Skeletal muscle satellite cell (primary cell): Measurements from ENCODE around the gene PSMD11.
A peak's percentile ranks its signal among the peaks of the same experiment; 100 is the strongest.
"Not testable (repeated sequence)": the region's sequence is repeated elsewhere in the genome, so short reads cannot be mapped to it uniquely, and the experiment has no call there.

ENCODE experiments used
- H3K27me3 ChIP-seq: 2 replicates; pipeline ENCODE4 v1.7.0; 2013; ENCODE audit warnings: low read length; ENCODE audit not compliant: control insufficient read depth, insufficient read depth
- H3K36me3 ChIP-seq: 2 replicates; pipeline ENCODE4 v1.7.0; 2013; ENCODE audit warnings: mild to moderate bottlenecking, control low read depth, low read length; ENCODE audit not compliant: insufficient read depth
- H3K4me1 ChIP-seq: 2 replicates; pipeline ENCODE4 v1.7.0; 2013; ENCODE audit warnings: low read length; ENCODE audit not compliant: control insufficient read depth, insufficient read depth
- H3K4me2 ChIP-seq: 2 replicates; pipeline ENCODE4 v1.7.0; 2013; ENCODE audit warnings: mild to moderate bottlenecking, low read length
- H3K4me3 ChIP-seq: 2 replicates; pipeline ENCODE4 v1.7.0; 2013; ENCODE audit warnings: low read length
- H3K9ac ChIP-seq: 2 replicates; pipeline ENCODE4 v1.7.0; 2013; ENCODE audit warnings: mild to moderate bottlenecking, low read depth, low read length, moderate library complexity
- H3K9me3 ChIP-seq: replicated peaks from 2 replicates; pipeline ENCODE4 v1.7.0; 2013; ENCODE audit warnings: mild to moderate bottlenecking, control low read depth, low read length

The PSMD11 gene

GRCh38 chr17:32446949-32447348 lies 2.6 kb downstream of the PSMD11 start:
- H3K27me3 ChIP-seq: peaks cover 2% of the 10 kb centered on the region

GRCh38 chr17:32449963-32450362 lies 5.7 kb downstream of the PSMD11 start:
- Histone ChIP-seq H3K4me3 (no peak overlapping the region), H3K9me3 (no peaks in the 10 kb centered on the region), H3K9ac (no peak overlapping the region), H3K4me1 (peaks cover 25% of the 10 kb centered on the region), H3K4me2 (no peak overlapping the region), H3K36me3 (peaks cover 83% of the 10 kb centered on the region), H3K27me3 (no peaks in the 10 kb centered on the region)

More at GRCh38 chr17:32446949-32447348, 2.6 kb downstream of the PSMD11 start:
- Histone ChIP-seq H3K36me3 (peaks cover 53% of the 10 kb centered on the region), H3K9ac (no peak overlapping the region), H3K9me3 (no peaks in the 10 kb centered on the region), H3K4me1 (peaks cover 23% of the 10 kb centered on the region), H3K4me3 (no peak overlapping the region), H3K4me2 (peak overlapping the region; percentile 88)

GRCh38 chr17:32450379-32450778 lies 6.1 kb downstream of the PSMD11 start:
- H3K9ac ChIP-seq, H3K4me2 ChIP-seq, H3K4me3 ChIP-seq, H3K9me3 ChIP-seq, H3K27me3 ChIP-seq: not testable (repeated sequence)
- peaks cover 87% of the 10 kb centered on the region for H3K36me3 ChIP-seq
- peaks cover 25% of the 10 kb centered on the region for H3K4me1 ChIP-seq

GRCh38 chr17:32451879-32452278 lies 7.6 kb downstream of the PSMD11 start:
- H3K27me3 ChIP-seq: no peaks in the 10 kb centered on the region
- H3K9ac ChIP-seq: no peak overlapping the region
- H3K4me2 ChIP-seq: no peak overlapping the region
- H3K4me1 ChIP-seq: peaks cover 11% of the 10 kb centered on the region
- H3K4me3 ChIP-seq: no peak overlapping the region
- H3K36me3 ChIP-seq: peaks cover 83% of the 10 kb centered on the region
- no peaks in the 10 kb centered on the region for H3K9me3 ChIP-seq

- no peak overlapping the region for H3K4me2 ChIP-seq
- peaks cover 83% of the 10 kb centered on the region for H3K36me3 ChIP-seq
- H3K27me3 ChIP-seq: no peaks in the 10 kb centered on the region
- H3K4me3 ChIP-seq: no peak overlapping the region
- H3K4me1 ChIP-seq: peaks cover 7% of the 10 kb centered on the region
- H3K9me3 ChIP-seq: no peaks in the 10 kb centered on the region
- no peak overlapping the region for H3K9ac ChIP-seq
These were observed 8.0 kb downstream of the PSMD11 start for GRCh38 chr17:32452281-32452680.

GRCh38 chr17:32453370-32453769 lies 9.1 kb downstream of the PSMD11 start:
- H3K9me3 ChIP-seq: no peaks in the 10 kb centered on the region
- H3K27me3 ChIP-seq: no peaks in the 10 kb centered on the region
- H3K4me1 ChIP-seq: peaks cover 6% of the 10 kb centered on the region
- H3K4me3 ChIP-seq: no peak overlapping the region
- peaks cover 82% of the 10 kb centered on the region for H3K36me3 ChIP-seq
- no peak overlapping the region for H3K4me2 ChIP-seq
- H3K9ac ChIP-seq: no peak overlapping the region

GRCh38 chr17:32458371-32458770 lies 14.1 kb downstream of the PSMD11 start:
- H3K9me3 ChIP-seq: no peaks in the 10 kb centered on the region
- no peaks in the 10 kb centered on the region for H3K4me1 ChIP-seq
- no peak overlapping the region for H3K4me3 ChIP-seq
- H3K27me3 ChIP-seq: no peaks in the 10 kb centered on the region
- H3K9ac ChIP-seq: no peak overlapping the region
- no peak overlapping the region for H3K4me2 ChIP-seq
- peaks cover 59% of the 10 kb centered on the region for H3K36me3 ChIP-seq

GRCh38 chr17:32460054-32460453 lies 15.7 kb downstream of the PSMD11 start:
- Histone ChIP-seq H3K4me3 (no peak overlapping the region), H3K4me2 (no peak overlapping the region), H3K9ac (no peak overlapping the region), H3K9me3 (no peaks in the 10 kb centered on the region), H3K36me3 (peaks cover 57% of the 10 kb centered on the region), H3K4me1 (no peaks in the 10 kb centered on the region), H3K27me3 (no peaks in the 10 kb centered on the region)

GRCh38 chr17:32461498-32461852 lies 17.2 kb downstream of the PSMD11 start:
- H3K9ac ChIP-seq: no peak overlapping the region
- H3K4me1 ChIP-seq: no peaks in the 10 kb centered on the region
- H3K36me3 ChIP-seq: peaks cover 56% of the 10 kb centered on the region
- no peaks in the 10 kb centered on the region for H3K27me3 ChIP-seq
- no peak overlapping the region for H3K4me2 ChIP-seq
- H3K4me3 ChIP-seq: no peak overlapping the region
- no peaks in the 10 kb centered on the region for H3K9me3 ChIP-seq

GRCh38 chr17:32461853-32462617 lies 17.7 kb downstream of the PSMD11 start:
- Histone ChIP-seq H3K9me3 (no peaks in the 10 kb centered on the region), H3K36me3 (peaks cover 53% of the 10 kb centered on the region), H3K4me3 (no peak overlapping the region), H3K4me1 (no peaks in the 10 kb centered on the region), H3K27me3 (no peaks in the 10 kb centered on the region), H3K4me2 (no peak overlapping the region), H3K9ac (no peak overlapping the region)

GRCh38 chr17:32463304-32463703 lies 19.0 kb downstream of the PSMD11 start:
- H3K9ac ChIP-seq: no peak overlapping the region
- peaks cover 53% of the 10 kb centered on the region for H3K36me3 ChIP-seq

GRCh38 chr17:32464374-32464773 lies 20.1 kb downstream of the PSMD11 start:
- Histone ChIP-seq H3K9me3 (no peaks in the 10 kb centered on the region), H3K4me3 (no peak overlapping the region), H3K4me2 (no peak overlapping the region), H3K9ac (no peak overlapping the region), H3K4me1 (no peaks in the 10 kb centered on the region), H3K27me3 (no peaks in the 10 kb centered on the region), H3K36me3 (peaks cover 54% of the 10 kb centered on the region)

More at GRCh38 chr17:32463304-32463703, 19.0 kb downstream of the PSMD11 start:
- Histone ChIP-seq H3K4me1 (no peaks in the 10 kb centered on the region), H3K27me3 (no peaks in the 10 kb centered on the region), H3K4me3 (no peak overlapping the region), H3K9me3 (no peaks in the 10 kb centered on the region), H3K4me2 (no peak overlapping the region)
